Measurements from ENCODE around the gene ATPAF1.

GRCh38 chr1:46656643-46657042 is 11.5 kb downstream of the ATPAF1 start:
- TF ChIP-seq CTCF (IDR thresholded peaks at IDR 0.05; ENCODE audit: low read depth, low read length): no peak
- no peak for TF ChIP-seq EZH2phosphoT487 (IDR thresholded peaks at IDR 0.05; ENCODE audit: low read depth)
